PFSK-1 (cell line): ENCODE measurements around the gene MUTYH.

Source experiments
- FOXP2 ChIP-seq: optimal IDR thresholded peaks from 2 replicates; pipeline ENCODE3; 2011; ENCODE audit warnings: borderline replicate concordance, control low read depth, inconsistent platforms; ENCODE audit not compliant: insufficient read depth; ENCODE audit errors: extremely low read length, extremely low read depth
- POLR2AphosphoS5 ChIP-seq: IDR thresholded peaks from 2 replicates; pipeline ENCODE4 v1.6.1; 2012; ENCODE audit warnings: low read depth, mild to moderate bottlenecking, control low read depth, low read length, moderate library complexity
- SIN3A ChIP-seq: IDR thresholded peaks from 2 replicates; pipeline ENCODE4 v1.6.1; 2012; ENCODE audit warnings: mild to moderate bottlenecking, low read length, moderate library complexity, borderline replicate concordance; ENCODE audit not compliant: insufficient read depth
- TAF1 ChIP-seq: IDR thresholded peaks from 2 replicates; pipeline ENCODE4 v1.6.1; 2012; ENCODE audit warnings: low read length, control low read depth, borderline replicate concordance; ENCODE audit not compliant: insufficient read depth
- TF ChIP-seq, protein P1 (sequence below), 2 experiments: IDR thresholded peaks; 2 replicates each; pipeline versions ENCODE4 v1.6.1 to v1.8.0; 2011 to 2012; ENCODE audit warnings: low read depth in 2 of 2, low read length in 2 of 2, control low read depth in 1 of 2, inconsistent platforms in 1 of 2, mild to moderate bottlenecking in 1 of 2, moderate library complexity in 1 of 2; ENCODE audit not compliant: insufficient read depth in 1 of 2

MUTYH gene

DNA sequence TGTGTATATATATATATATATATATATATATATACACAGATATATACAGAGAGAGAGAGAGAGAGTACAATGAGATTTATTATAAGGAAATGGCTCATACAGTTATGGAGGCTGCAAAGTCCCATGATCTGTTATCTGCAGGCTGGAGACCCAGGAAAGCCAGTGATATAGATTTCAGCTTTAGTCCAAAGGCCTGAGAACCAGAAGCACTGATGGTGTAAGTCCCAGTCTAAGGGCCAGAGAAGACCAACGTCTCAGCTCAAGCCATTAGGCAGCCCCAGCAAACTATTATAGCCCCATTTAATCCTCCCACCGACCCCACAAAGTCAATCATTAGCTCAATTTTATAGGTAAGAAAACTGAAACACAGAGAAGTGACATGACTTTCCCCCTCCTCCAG is 48.5 kb downstream of the MUTYH start:
- TF ChIP-seq POLR2AphosphoS5: no peak
- TF ChIP-seq, protein P1, sequence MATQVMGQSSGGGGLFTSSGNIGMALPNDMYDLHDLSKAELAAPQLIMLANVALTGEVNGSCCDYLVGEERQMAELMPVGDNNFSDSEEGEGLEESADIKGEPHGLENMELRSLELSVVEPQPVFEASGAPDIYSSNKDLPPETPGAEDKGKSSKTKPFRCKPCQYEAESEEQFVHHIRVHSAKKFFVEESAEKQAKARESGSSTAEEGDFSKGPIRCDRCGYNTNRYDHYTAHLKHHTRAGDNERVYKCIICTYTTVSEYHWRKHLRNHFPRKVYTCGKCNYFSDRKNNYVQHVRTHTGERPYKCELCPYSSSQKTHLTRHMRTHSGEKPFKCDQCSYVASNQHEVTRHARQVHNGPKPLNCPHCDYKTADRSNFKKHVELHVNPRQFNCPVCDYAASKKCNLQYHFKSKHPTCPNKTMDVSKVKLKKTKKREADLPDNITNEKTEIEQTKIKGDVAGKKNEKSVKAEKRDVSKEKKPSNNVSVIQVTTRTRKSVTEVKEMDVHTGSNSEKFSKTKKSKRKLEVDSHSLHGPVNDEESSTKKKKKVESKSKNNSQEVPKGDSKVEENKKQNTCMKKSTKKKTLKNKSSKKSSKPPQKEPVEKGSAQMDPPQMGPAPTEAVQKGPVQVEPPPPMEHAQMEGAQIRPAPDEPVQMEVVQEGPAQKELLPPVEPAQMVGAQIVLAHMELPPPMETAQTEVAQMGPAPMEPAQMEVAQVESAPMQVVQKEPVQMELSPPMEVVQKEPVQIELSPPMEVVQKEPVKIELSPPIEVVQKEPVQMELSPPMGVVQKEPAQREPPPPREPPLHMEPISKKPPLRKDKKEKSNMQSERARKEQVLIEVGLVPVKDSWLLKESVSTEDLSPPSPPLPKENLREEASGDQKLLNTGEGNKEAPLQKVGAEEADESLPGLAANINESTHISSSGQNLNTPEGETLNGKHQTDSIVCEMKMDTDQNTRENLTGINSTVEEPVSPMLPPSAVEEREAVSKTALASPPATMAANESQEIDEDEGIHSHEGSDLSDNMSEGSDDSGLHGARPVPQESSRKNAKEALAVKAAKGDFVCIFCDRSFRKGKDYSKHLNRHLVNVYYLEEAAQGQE (IDR thresholded peaks at IDR 0.05; ENCODE audit: insufficient read depth in 1 of 2, low read depth in 2 of 2, low read length in 2 of 2): no peak
- no peak for TF ChIP-seq TAF1
- no peak for TF ChIP-seq SIN3A
- TF ChIP-seq FOXP2: no peak

DNA sequence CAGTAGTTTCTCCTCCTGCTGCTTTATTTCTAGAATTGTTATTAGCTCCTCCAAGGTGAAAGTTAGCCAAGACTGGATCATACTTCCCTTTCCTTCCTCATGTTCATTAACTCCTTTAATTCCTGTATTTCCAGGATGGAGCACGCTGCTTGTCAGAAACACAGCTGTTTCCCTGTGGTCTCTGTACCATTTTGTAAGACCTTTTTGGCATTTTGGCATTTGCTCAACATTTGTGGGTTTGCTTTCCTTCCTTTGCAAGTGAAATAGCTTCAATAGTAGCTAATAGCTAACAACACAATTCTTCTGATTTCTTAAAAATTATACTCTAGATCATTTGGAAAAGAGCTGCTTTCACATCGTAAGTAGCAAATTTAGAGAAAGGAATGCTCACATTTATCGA is 57.9 kb downstream of the MUTYH start:
- TF ChIP-seq SIN3A (no peak), TAF1 (no peak), POLR2AphosphoS5 (no peak), FOXP2 (no peak)
- TF ChIP-seq, protein P1 (IDR thresholded peaks at IDR 0.05; ENCODE audit: insufficient read depth in 1 of 2, low read depth in 2 of 2, low read length in 2 of 2): no peak
